HepG2 (cell line): ENCODE results near the gene PCSK6. TPM values are rescaled to one million over a fixed set of nuclear protein-coding genes. Genes with fewer than 3 reads are reported as not detected.
A peak's percentile ranks its signal among the peaks of the same experiment; 100 is the strongest.

Source experiments
- POLR2G ChIP-seq: fragments of 200-400 bp; formaldehyde crosslinking; IDR thresholded peaks from 2 replicates; pipeline ENCODE4 v1.6.1; 2018; ENCODE audit warnings: mild to moderate bottlenecking, low read depth, low read length, moderate library complexity
- PREB ChIP-seq: sonication (generic); formaldehyde crosslinking; IDR thresholded peaks from 2 replicates; pipeline ENCODE4 v1.4.0; 2020; ENCODE audit warnings: missing genetic modification reagents
- ZBTB38 ChIP-seq: sonication (generic); formaldehyde crosslinking; IDR thresholded peaks from 2 replicates; pipeline ENCODE4 v1.5.1; 2020; ENCODE audit warnings: mild to moderate bottlenecking, missing genetic modification reagents
- ZBTB4 ChIP-seq: sonication (generic); formaldehyde crosslinking; IDR thresholded peaks from 2 replicates; pipeline ENCODE4 v1.4.0; 2020; ENCODE audit warnings: missing genetic modification reagents, mild to moderate bottlenecking, borderline replicate concordance
- ZNF567 ChIP-seq: sonication (generic); formaldehyde crosslinking; IDR thresholded peaks from 2 replicates; pipeline ENCODE4 v1.8.1; 2023; ENCODE audit warnings: mild to moderate bottlenecking, missing genetic modification reagents, borderline replicate concordance
- ZNF687 ChIP-seq: sonication (generic); formaldehyde crosslinking; IDR thresholded peaks from 2 replicates; pipeline ENCODE4 v1.5.1; 2020; ENCODE audit warnings: mild to moderate bottlenecking, missing genetic modification reagents, moderate library complexity
- ZNF784 ChIP-seq: sonication (generic); formaldehyde crosslinking; IDR thresholded peaks from 2 replicates; pipeline ENCODE4 v1.5.1; 2020; ENCODE audit warnings: missing genetic modification reagents, mild to moderate bottlenecking, borderline replicate concordance
- polyA plus RNA-seq, 8 experiments: library from polyadenylated mRNA; depleted of rRNA in 3 of 8; stranded (reverse) in 7 of 8; unstranded in 1 of 8; fragments of >200 nt; fragmentation: Illumina TruSeq in 4 of 8; extraction: Trizol in 4 of 8; gene quantifications; 2 replicates each; pipeline versions ENCODE4 v1.2.1 to v1.2.3, GENCODE V29; 2011 to 2016; ENCODE audit warnings: low read depth in 4 of 8, missing spikeins in 1 of 8, mixed read lengths in 1 of 8; ENCODE audit not compliant: insufficient read depth in 1 of 8
- total RNA-seq, 5 experiments: library from RNA; depleted of rRNA; stranded (reverse); fragments of >200 nt; fragmentation: Illumina TruSeq; extraction: Trizol; gene quantifications; 2 replicates each; pipeline ENCODE4 v1.2.3, GENCODE V29; 2016; ENCODE audit warnings: low read depth in 1 of 5

Gene PCSK6
- total and polyA plus RNA-seq, 2 of the 13 experiments (the other 11 are each of a cell fraction or from before 2014, with no cell fraction given), result 56.5 to 155 TPM

- TF ChIP-seq ZBTB4 (CRISPR knock-in tag), result 0 out of 2 replicates have a peak, but pooled peaks have one; percentile 1
- TF ChIP-seq PREB (CRISPR knock-in tag), result no peak
- no peak for TF ChIP-seq ZNF784 (CRISPR knock-in tag)
- TF ChIP-seq ZNF687 (CRISPR knock-in tag), result peak; percentile 24; the same call in 1 of the 2 replicates
- TF ChIP-seq ZNF567, result no peak
- TF ChIP-seq ZBTB38 (CRISPR knock-in tag), result 0 out of 2 replicates have a peak, but pooled peaks have one; percentile 61
- TF ChIP-seq POLR2G, result 0 out of 2 replicates have a peak, but pooled peaks have one; percentile 33
Observed at GRCh38 chr15:101486696-101487459, 2.6 kb downstream of the PCSK6 start (continued).
